ENCODE results near the gene C18orf32. TPM values are rescaled to one million over a fixed set of nuclear protein-coding genes. Genes with fewer than 3 reads are reported as not detected.
A peak's percentile ranks its signal among the peaks of the same experiment; 100 is the strongest.

Gene C18orf32
- total RNA-seq, 1 experiment from 2014 or later: 24.4 TPM

- Histone ChIP-seq H3K14ac (ENCODE audit: insufficient read depth, low read length) (no peak overlapping the region), H3K79me1 (ENCODE audit: insufficient read depth, low read depth, low read length, poor library complexity, severe bottlenecking) (no peaks in the 10 kb centered on the region), H3K9me3 (ENCODE audit: control insufficient read depth, low read depth, low read length) (no peaks in the 10 kb centered on the region), H2AFZ (ENCODE audit: low read length) (no peak overlapping the region), H3K79me2 (ENCODE audit: insufficient read depth, low read length) (no peaks in the 10 kb centered on the region), H3K4me2 (ENCODE audit: insufficient read depth, insufficient read length, low read length) (no peak overlapping the region), H3K23me2 (ENCODE audit: insufficient read length, low read depth, low read length, poor library complexity, severe bottlenecking) (no peaks in the 10 kb centered on the region), H3K9ac (ENCODE audit: extremely low read depth, insufficient read length, low read length) (no peak overlapping the region), H2BK120ac (ENCODE audit: low read depth, low read length, poor library complexity, severe bottlenecking) (no peak overlapping the region), H2AK5ac (ENCODE audit: insufficient read length, low read length) (no peak overlapping the region), H3K56ac (ENCODE audit: insufficient read length, low read depth, low read length) (no peak overlapping the region), H2BK5ac (ENCODE audit: insufficient read length, low read length) (no peak overlapping the region), H2BK15ac (ENCODE audit: low read depth, low read length) (no peak overlapping the region), H4K91ac (ENCODE audit: insufficient read length, low read depth, low read length) (no peak overlapping the region), H3K23ac (ENCODE audit: insufficient read length, low read depth, low read length) (no peak overlapping the region), H3K27me3 (ENCODE audit: insufficient read depth, low read length) (no peaks in the 10 kb centered on the region), H3K4me1 (ENCODE audit: insufficient read depth, low read length) (peaks cover 8% of the 10 kb centered on the region), H2BK12ac (ENCODE audit: insufficient read length, low read depth, low read length) (no peak overlapping the region), H3K18ac (ENCODE audit: insufficient read length, low read depth, low read length) (no peak overlapping the region), H2BK20ac (ENCODE audit: low read depth, low read length, poor library complexity, severe bottlenecking) (no peak overlapping the region), H4K20me1 (ENCODE audit: control insufficient read depth, insufficient read depth, insufficient read length) (no peaks in the 10 kb centered on the region), H4K5ac (ENCODE audit: insufficient read length, low read depth, low read length) (no peak overlapping the region), H3K27ac (ENCODE audit: insufficient read length, low read depth, low read length) (no peak overlapping the region), H4K8ac (replicated peaks; ENCODE audit: insufficient read length, low read depth, low read length) (no peak overlapping the region), H3K4ac (ENCODE audit: low read depth, low read length) (no peak overlapping the region), H3T11ph (ENCODE audit: low read length) (no peak overlapping the region)
- no CpG with 5 or more reads among the region's 2 CpGs for WGBS (ENCODE audit: extremely low coverage, insufficient read length, low lambda C conversion rate)
- no peak for DNase-seq
- Mint-ChIP-seq H3K36me3 (ENCODE audit: insufficient read depth in 1 of 3, low read depth in 3 of 3) (no peaks in the 10 kb centered on the region; a peak in 1 of 7 replicates), H3K27me3 (ENCODE audit: low read depth) (no peaks in the 10 kb centered on the region), H3K9me3 (peaks cover 0 to 4% of the 10 kb centered on the region in 2 experiments; a peak in 1 of 5 replicates), H3K4me1 (peaks cover 32 to 41% of the 10 kb centered on the region in 2 experiments), H3K4me3 (no peak overlapping the region), H3K27ac (peak overlapping the region in 1 of 3 experiments; percentile 76; a peak in 2 of 7 replicates)
- no peak for TF ChIP-seq CTCF (conservative IDR thresholded peaks at IDR 0.05)
Measured at GRCh38 chr18:49520661-49521145, 33.7 kb upstream of the C18orf32 start.

Measured in H9 (cell line).